ENCODE results near the gene TICRR.

DNA sequence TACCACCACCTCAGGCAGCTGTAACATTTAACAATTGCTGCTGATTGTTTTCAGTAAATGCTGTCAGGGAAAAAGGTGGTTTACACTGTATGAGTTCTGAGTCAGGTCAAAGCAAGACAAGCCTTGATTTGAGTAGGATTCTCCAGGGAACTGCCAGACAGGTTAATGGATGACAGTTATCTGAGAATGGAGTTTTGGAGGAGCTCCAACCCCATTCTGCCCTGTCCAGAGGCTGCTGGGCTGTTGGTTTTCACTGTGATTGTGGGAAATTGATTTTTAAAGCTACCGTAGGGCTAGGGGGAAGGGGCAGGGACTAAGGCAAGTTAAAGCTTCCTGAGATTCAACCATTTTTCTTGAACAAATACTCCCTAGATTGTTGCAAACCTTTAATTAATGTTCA, 39.9 kb downstream of the TICRR start:
- TF ChIP-seq, protein P1, sequence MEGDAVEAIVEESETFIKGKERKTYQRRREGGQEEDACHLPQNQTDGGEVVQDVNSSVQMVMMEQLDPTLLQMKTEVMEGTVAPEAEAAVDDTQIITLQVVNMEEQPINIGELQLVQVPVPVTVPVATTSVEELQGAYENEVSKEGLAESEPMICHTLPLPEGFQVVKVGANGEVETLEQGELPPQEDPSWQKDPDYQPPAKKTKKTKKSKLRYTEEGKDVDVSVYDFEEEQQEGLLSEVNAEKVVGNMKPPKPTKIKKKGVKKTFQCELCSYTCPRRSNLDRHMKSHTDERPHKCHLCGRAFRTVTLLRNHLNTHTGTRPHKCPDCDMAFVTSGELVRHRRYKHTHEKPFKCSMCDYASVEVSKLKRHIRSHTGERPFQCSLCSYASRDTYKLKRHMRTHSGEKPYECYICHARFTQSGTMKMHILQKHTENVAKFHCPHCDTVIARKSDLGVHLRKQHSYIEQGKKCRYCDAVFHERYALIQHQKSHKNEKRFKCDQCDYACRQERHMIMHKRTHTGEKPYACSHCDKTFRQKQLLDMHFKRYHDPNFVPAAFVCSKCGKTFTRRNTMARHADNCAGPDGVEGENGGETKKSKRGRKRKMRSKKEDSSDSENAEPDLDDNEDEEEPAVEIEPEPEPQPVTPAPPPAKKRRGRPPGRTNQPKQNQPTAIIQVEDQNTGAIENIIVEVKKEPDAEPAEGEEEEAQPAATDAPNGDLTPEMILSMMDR (IDR thresholded peaks at IDR 0.05): no peak
- no peak for TF ChIP-seq EZH2 (IDR thresholded peaks at IDR 0.05; ENCODE audit: borderline replicate concordance, insufficient read depth, low read depth, low read length, poor library complexity, severe bottlenecking)
